ENCODE data around the gene RNF166.

Gene RNF166

DNA sequence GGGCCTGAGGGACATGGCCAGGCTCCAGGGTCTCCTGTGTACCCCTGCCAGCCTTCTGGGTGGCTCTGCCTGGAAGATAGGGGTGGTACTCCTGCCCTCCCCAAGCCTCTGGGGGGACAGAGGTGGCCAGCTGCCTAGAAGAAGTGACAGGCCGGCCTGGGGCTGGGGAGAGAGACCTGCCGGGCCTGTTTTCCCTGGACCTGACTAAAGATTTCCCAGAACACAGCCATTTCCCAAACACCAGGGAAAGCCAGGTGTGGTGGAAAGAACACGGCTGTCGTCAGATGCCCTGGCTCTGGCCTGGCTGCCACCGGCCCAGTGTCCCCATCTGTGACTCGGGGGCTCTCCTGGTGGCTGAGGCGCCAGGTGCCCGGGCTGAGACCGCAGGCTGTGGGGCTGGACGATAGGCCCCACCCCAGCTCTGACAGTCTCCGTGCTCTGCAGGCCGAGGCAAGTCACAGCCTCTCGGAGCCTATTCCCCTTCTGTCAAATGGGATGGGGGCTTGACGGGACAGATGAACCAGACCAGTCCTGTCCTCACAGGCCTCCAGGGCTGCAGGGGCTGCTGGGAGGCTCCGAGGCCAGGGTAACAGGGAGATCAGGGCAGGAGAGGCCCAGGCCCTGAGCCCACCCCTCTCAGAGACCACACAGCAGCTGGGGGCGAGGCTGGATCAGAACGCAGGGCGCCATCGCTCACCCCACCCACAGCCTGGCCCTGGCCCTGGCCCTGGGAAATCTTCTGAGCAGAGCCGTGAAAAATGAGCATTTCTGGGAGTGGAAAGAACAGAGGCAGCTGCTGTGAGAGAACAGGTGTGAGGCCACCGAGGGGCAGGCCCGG, 33.1 kb upstream of the RNF166 start:
- DNase-seq = no peak

DNA sequence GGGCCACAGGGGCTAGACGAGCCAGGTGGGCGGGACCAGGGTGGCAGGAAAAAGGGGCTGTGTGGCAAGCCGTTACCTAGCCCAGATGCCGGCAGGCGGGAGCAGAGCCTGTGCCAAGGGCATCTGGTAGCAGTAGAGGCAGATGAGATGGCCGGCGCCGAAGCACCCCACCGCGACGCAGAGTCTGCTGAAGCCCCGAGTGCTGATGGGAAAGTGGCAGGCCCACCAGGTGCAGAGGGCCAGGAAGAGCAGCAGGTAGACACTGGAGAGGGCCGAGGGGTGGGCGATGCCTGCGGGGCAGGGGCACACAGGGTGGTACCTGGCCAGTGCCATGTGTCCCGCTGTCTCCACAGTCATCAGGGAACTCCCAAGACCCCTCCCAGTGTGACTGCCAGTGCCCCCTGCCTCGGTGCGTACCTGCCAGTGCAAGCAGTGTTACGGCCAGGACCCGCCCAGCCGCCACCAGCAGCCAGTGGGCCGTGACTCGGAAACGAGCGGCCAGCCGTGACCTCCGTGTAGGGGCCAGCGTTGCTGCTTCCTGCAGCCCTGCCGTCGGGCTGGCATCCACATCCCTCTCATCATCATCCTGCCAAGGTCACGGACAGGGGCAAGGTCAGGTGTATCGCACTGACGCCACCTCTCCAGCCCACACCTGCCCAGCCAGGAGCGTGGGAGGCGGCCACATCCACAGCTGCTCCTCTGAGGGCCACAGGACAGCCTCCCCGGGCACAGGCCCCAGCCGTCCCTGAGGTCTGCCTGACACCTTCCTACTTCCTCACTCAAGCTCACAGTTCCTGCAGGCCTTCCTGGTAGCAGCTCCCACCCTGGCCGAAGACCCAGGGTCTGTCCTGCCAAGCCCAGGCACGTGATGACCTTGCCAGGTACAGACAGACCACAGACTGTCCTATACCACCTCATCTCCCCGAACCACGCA, 32.2 kb upstream of the RNF166 start:
- no peak for DNase-seq

DNA sequence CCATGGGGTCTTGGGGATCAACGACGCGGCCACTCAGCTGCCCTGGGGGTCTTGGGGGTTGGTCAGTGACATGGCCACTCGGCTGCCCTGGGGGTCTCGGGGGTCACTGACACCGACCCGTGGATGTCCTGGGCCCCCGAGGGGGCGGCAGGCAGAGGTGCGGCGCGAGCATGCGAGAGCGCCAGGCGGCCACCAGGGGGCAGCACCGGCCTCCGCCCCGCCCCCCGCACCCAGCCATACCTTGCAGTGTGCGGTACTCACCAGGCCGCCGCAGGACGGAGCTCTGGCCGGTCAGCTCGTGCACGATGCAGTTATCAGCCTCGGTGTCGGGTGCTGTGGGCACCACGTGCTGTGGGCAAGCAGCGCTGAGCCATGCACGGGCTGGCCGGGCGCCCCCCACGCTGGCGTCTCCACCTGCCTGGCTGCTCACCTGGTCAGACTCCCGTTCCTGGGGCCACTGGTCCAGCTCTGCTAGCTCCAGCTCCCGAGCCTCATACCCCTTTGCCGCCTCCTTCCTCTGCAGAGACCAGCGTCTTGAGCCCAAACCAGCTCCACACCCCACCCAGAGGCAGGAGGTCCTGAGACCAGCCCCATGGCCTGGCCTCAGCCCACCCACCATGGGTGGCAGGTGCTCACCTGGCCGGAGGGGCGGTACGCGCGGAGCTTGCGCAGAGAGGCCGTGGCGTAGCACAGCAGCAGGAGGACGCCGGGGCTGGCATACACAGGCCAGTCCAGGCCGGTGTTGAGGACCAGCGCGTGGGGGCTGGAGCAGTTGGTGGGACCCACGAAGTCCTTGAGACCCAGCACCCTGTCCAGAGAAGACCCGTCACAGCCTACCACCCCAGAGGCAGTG, 31.3 kb upstream of the RNF166 start:
- DNase-seq = peak; percentile 56 to 82

DNA sequence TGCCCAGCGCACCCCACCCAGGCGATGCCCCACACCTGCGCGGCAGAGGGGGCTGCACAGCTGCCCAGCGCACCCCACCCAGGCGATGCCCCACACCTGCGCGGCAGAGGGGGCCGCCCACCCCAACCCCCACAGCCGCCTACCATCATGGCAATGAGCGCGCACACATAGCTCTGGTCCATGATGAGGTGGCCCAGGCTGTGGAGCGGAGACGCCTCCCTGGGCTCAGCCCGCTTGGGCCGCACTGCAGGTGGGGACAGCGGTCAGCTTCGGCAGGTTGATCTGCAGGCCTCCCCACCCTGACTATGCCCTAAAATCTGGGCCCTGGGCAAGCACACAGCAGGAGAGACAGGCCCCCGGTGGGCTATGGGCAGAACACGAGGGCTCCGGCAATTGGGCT, 30.3 kb upstream of the RNF166 start:
- no peak for DNase-seq

DNA sequence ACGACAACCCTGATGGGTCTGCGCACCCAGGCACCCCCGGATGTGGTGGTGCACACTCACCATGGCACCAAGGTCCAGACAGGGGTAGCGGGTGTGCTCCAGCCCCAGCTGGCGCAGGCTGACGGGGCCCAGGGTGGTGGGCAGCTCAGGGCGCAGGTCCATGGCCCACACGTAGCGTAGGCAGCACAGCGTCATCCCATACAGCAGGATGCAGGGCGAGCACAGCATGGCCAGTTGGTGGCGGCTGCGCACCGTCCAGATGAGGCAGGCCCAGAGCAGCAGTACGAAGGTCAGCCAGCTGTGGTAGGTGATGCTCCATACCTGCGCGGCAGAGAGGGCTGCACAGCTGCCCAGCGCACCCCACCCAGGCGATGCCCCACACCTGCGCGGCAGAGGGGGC, 29.9 kb upstream of the RNF166 start:
- no peak for DNase-seq

DNA sequence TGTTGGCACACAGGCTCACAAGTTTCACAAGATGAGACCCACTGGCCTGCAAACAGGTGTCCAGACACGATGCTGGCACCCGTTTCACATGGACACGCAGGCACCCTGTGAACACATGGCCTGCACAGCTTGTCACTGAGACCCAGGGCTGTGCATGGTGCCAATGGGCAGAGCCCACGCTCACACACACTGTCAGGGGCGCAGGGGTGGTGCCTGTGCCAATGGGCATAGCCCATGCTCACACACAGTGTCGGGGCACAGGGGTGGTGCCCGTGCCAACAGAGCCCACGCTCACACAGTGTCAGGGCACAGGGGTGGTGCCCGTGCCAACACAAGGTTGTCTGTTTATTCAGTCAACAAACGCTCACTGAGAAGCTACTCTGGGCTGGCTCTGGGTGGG, 29.4 kb upstream of the RNF166 start:
- DNase-seq = no peak

DNA sequence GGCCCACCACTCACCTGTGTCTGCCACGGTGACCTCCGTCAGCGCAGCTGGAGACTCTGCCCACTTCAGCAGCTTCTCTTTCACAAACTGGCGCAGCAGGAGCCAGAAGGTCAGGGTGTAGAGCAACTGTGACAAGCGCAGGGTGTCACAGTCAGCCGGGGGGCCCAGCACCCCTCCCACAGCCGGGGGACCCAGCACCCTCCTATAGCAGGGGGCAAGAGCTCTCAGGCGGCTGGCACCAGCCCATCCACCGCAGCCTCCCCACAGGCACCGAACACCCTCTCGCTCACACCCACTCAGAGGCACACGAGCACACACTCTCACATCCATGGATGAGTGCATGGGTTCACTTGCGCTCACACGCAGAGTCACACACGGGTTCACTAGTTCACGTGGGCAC, 28.9 kb upstream of the RNF166 start:
- DNase-seq = no peak

DNA sequence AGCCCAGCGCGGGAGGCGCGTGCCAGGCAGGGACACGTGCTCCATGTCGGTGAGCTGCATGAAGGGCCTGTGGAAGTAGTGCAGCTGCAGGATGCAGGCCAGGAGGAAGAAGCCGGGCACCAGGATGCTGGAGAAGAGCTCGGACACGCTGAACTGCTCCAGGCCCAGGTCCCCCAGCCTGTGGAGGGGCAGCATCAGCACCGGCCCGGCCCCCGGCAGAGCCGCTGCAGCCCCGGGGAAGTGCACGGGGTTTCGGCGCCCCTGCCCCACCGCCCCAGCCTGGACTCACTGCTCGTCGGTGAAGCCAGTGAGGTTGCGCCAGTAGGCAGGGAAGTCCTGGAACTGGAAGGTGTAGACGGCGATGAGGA, 28.1 kb upstream of the RNF166 start:
- DNase-seq = no peak

DNA sequence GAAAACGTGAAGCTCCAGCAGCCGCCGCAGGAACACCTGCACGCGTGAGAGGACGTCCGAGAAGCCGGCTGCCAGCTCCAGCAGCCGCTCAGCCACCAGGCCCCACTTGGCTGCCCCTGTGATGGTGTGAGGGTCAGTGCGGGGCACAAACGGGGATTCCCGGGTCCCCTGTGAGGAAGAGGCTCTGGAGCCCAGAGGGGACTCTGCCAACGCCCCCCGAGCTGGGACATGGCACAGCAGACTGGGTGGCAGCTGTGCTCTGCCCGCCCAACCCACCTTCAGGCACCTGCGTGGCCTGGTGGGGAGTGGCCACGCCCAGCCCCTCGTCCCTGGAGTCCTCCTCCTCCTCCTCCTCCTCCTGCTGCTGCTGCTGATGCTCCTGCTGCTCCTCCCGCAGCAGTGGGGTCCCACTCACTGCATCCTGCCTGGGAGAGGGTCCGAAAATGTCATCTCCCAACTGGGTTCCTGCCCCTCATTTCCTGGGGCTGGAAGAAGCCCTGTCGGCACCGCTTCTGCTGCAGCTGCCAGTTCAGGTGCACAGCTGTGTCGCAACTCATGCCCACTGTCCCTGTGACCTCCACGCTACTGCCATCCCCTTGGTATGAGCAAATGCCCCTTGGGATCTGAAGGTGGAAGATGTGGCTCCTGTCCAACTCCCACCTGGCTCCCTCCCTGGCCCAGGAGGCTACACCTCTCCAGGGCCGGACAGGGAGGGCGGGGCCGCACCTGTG, 27.6 kb upstream of the RNF166 start:
- no peak for DNase-seq

DNA sequence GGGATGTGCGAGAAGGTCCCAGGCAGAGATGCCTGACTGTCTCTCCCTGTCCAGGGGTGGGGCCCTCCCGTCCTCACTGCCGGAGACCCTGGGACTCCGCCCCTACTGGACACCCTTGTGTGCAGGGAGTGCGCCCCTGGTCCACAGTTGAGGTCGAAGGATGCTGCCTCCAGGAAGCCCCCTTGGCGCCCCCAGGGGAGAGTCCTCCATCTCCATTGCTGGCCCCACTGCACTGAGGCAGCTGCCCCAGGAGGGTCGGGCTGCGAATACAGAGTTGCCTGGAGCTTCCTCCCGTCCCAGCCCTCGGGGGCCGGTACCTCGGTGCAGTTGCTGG, 26.7 kb upstream of the RNF166 start:
- no peak for DNase-seq

DNA sequence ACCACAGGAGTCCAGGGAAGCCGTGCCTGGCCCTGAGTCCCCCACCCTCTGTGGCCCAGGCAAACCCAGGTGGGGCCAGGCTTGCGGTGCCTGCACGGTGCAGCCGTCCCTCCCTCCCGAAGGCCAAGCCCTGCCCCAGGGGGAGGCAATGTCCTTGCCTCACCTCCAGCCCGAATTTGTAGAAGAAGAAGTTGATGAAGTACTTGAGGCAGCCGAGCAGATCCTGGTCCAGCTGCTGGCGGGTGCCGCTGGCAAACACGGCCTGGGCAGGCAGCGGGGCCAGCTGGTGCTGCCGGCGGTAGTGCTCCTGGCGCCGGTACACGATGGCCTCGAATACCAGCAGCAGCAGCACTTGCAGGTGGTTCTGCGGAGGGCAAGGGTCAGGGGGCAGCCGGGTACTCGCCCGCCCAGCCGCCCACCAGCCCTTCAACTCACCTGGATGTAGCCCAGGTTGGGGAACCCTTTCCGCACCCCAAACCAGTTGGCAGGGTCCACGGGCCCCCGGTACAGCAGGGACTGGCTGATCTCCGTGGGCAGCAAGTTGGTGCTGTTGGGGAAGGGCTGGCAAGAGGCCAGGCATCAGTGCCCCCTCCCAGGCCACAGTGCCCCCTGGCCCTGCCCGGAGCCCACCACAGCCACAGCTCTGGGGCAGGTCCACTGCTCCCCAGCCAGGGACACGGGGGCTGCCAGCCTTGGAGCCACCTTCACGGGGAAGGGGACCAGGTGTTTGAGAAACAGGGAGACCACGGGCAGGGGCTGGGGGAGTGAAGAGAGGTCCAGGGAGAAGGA, 26.2 kb upstream of the RNF166 start:
- no peak for DNase-seq

DNA sequence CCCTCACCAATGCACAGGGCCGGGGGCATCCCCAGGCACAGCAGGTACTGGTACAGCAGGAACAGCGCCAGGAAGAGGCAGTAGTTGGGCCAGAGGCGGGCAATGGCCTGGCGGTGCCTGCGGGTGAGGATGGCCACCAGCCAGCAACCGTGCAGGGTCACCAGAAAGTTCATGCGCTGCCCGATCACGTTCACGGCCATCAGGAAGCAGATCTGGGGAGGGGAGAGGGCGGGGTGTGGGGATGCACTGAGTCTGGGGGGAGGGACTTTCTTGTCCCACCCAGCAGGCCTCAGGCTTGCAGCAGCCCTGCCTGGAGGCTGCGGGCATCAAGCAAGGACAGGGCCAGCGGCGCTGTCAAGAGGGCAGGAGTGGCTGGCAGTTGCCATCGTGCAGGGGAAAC, 25.5 kb upstream of the RNF166 start:
- no peak for DNase-seq

DNA sequence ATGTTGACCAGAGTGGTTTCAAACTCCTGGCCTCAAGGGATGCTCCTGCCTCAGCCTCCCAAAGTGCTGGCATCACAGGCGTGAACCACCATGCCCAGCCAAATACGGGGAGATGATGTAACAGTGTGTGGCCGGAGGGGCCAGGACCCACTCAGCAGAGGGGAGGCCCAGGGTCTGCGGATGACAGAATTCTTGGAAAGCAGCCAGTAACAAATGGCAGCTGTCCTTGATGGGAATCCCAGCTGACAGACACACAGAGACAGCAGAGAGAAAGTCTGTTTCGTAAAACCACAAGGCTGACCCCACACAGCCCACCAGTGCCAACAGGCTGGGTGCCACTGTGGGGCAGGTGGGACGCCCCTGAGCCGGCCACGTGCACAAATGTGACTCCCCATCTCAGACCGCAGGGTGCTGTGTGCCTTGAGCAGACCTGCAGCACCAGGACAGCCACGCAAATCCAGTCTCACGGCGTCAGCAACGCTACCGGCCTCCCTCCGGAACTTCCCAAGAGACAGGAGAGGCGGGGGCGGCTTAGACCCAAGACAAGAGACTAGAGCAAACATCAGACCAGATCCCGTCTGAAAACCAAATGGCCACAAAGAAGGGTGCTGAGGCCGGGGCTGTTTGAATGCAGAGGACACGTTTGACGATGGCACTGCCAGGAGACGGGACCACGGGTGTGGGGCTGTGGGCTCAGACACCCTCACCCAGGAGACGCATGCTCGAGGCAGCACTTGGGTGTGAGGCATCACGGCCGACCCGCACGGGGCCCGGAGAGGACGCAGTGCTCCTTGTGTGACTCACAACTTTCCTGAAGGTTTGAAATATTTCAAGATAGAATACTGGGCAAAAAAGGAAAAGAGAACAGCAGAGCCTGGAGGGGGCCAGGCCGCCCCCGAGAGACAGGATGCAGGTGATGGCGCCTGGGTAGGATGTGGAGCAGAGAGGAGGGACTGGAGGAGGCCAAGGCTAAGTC, 24.7 kb upstream of the RNF166 start:
- no peak for DNase-seq

DNA sequence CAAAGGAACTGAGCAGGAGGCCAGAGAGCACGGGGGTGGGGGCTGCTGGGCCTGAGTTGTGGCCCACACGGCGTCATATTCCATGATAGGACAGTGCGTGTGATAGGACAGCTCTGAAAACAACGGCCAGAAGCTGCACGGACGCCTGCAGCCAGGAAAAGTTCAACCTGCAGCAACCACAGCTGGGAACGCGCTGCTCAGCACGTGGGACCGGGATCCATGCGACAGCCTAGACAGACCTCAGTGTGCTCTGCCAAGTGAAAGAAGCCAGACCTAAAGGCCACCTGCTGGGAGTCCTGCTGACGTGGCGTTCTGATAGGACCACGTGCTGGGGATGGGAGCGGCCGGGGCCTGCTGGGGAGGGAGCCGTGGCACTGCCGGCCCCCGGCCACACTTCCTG, 21.7 kb upstream of the RNF166 start:
- DNase-seq = no peak

DNA sequence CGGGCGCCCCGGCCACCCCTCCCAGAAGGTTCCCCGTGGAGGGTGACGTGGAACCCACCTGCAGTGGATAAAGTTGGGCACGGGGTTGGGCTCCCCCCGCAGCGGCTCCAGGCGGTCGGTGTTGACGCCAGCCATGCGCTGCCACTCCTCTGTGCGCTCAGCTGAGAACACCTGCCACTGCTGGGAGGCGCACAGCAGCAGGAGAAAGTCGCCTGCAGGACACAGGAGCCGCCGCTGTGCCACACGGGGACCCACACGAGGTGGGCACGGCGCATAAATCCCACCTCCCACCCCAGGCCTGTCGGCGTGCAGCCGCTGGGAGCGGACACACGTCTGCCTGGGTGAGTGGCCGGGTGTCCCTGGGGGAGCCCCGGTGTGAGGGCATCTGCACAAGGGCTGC, 20.8 kb upstream of the RNF166 start:
- no peak for DNase-seq

DNA sequence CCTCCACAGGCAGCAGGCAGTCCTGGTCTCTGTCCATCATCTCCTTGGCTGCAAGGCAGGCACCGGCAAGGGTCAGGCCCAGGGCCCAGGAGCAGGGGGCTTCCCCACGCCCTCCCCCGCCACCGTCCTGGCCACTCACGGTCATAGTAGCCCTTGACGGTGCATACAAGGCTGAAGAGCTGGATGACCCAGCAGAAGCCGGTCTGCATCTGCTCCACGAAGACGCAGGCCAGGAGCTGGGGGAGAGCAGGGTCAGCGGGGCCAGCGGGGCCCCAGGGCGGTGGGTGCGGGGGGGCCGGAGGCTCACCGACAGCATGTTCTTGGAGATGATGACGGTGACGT, 20.2 kb upstream of the RNF166 start:
- DNase-seq = no peak

DNA sequence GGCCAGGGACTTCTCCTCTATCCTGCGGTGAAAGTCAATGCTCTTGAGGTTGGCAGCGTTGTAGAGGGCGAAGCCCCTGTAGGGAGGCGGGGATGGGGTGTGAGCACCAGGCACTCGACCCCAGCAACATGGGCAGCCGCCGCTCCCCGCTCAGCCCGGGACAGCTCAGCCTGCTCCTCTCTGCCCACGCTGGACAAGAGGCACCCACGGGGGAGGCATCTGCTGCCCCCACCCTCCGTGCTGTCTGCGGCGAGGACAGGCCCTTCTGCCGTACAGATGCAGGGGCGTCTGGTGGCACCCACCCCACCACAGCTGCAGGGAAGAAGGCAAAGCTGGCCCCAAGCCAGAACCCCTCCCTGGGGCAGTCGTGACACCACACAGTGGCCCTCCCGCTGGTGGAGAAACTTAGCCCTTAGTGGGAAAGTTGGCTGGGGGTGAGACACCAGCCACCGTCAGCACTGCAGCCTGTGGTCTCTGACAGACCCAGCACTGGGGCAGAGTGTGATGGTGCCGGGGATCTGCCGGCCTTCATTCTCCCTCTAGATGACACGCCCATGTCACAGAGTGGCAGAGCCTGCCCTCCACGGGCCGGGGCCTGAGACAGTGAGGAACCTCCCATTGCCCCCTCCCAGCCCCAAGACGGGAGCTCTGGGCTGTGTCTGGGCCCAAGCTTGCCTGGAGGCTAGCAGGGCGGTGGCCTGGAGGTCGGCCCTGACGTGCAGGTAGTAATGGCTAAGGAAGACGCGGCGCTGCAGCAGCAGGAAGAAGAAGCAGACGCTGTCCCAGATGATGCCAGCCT, 19.6 kb upstream of the RNF166 start:
- no peak for DNase-seq

DNA sequence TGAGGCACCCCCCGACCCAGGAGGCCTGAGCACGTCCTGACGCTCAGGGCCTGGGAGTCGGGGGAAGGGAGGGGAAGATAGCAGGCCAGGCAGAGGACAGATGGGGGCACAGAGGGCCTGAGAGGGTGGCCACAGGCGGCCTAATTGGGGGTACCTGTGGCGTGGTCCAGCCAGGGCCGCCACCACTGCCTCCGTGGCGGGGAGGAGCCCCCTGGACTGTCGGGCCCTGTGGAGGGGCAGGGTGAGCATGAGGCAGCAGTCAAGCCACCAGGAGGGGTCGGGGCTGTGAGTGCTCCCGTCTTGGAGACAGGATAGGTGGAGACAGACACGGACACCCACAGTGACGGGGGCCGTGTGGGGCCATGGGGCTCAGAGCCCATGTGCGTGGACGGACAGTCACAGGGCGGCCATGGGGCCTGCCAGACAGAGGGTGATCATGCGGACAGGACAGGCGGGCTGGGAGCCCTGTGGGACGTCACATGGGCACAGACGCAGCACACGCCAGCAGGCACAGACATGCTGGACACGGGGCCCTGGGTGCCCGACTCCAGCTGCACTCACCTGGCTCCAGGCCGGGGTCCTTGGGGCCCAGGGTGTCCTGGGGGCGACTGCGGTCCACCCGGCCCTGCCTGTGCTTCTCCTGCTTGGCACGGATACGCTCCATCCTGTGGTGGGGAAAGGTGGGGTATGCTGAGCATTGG, 18.8 kb upstream of the RNF166 start:
- no peak for DNase-seq

DNA sequence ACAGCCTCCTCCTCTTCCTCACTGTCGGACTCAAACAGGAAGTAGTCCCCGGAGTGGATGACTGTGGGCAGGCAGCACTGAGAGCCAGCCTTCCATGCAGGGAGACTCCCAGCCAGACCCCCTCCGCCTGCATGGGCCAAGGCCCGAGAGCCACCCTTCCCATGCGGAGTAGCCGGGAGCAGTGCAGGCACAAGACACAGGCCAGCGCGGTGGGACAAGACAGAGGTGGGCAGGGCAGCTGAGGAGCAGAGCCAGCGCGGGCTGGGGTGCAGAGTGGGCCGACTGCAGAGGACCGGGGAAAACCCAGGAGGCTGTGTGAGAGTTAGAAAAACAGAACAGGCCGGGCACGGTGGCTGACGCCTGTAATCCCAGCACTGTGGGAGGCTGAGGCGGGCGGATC, 17.7 kb upstream of the RNF166 start:
- no peak for DNase-seq
